SK-N-SH (cell line): ENCODE data around the gene CACNA1D. TPM values are rescaled to one million over a fixed set of nuclear protein-coding genes. Genes with fewer than 3 reads are reported as not detected.

ENCODE experiments used
- CTCF ChIA-PET: fragments of 300-600, 350-600 bp; formaldehyde crosslinking; extraction: SDS; loops from one replicate; lab custom pipeline; 2021; lab: Yijun Ruan, JAX
- POLR2A ChIA-PET: fragments of 350-600 bp; sonication (Branson Sonifier 250); formaldehyde crosslinking; extraction: SDS; loops from one replicate; lab custom pipeline; 2020; ENCODE audit warnings: antibody characterized with exemption, inconsistent platforms; lab: Yijun Ruan, JAX
- DNase-seq: peaks from one replicate; pipeline ENCODE4 v3.0.0; 2012
- H2AFZ ChIP-seq: fragments of 200-600 bp; sonication (generic); 2 replicates; pipeline ENCODE4 v1.8.1; 2016; ENCODE audit warnings: antibody characterized with exemption, mild to moderate bottlenecking, low read depth
- H3F3A ChIP-seq: fragments of 200-600 bp; sonication (generic); replicated peaks from 2 replicates; pipeline ENCODE3; 2016; ENCODE audit warnings: antibody characterized with exemption, mild to moderate bottlenecking; ENCODE audit not compliant: insufficient read depth
- H3K27ac ChIP-seq, 2 experiments: fragments of 200-500 bp in 1 of 2; fragments of 200-600 bp in 1 of 2; sonication (Bioruptor generic) in 1 of 2; sonication (generic), shearing (Covaris generic) in 1 of 2; 2 replicates each; pipeline versions ENCODE4 v1.5.1 to v1.6.1; 2014 to 2016; ENCODE audit warnings: low read depth in 2 of 2, inconsistent platforms in 1 of 2, low read length in 1 of 2, mild to moderate bottlenecking in 1 of 2, mixed read lengths in 1 of 2
- H3K27me3 ChIP-seq: fragments of 200-600 bp; sonication (generic), shearing (Covaris generic); 2 replicates; pipeline ENCODE4 v1.6.1; 2016; ENCODE audit warnings: mixed run types; ENCODE audit not compliant: insufficient read depth
- H3K36me3 ChIP-seq, 2 experiments: fragments of 200-500 bp in 1 of 2; fragments of 200-600 bp in 1 of 2; sonication (Bioruptor generic) in 1 of 2; sonication (generic) in 1 of 2; replicated peaks in 1 of 2; 2 replicates each; pipeline versions ENCODE3 to v1.5.1; 2014 to 2016; ENCODE audit warnings: low read length in 1 of 2, mild to moderate bottlenecking in 1 of 2; ENCODE audit not compliant: insufficient read depth in 2 of 2, control insufficient read depth in 1 of 2
- H3K4me1 ChIP-seq, 2 experiments: fragments of 200-500 bp in 1 of 2; fragments of 200-600 bp in 1 of 2; sonication (Bioruptor generic) in 1 of 2; sonication (generic), shearing (Covaris generic) in 1 of 2; 2 replicates each; pipeline versions ENCODE4 v1.5.1 to v1.6.1; 2014 to 2016; ENCODE audit warnings: low read depth in 1 of 2, low read length in 1 of 2, mixed run types in 1 of 2; ENCODE audit not compliant: insufficient read depth in 2 of 2, control insufficient read depth in 1 of 2
- H3K4me2 ChIP-seq: fragments of 200-600 bp; sonication (generic), shearing (Covaris generic); 2 replicates; pipeline ENCODE4 v1.6.1; 2017; ENCODE audit warnings: mixed run types
- H3K4me3 ChIP-seq, 2 experiments: fragments of 200-500 bp in 1 of 2; fragments of 200-600 bp in 1 of 2; sonication (Bioruptor generic) in 1 of 2; sonication (generic), shearing (Covaris generic) in 1 of 2; 2 replicates each; pipeline versions ENCODE4 v1.5.1 to v1.8.1; 2014 to 2016; ENCODE audit warnings: low read depth in 2 of 2, inconsistent platforms in 1 of 2, low read length in 1 of 2, mild to moderate bottlenecking in 1 of 2, mixed read lengths in 1 of 2, moderate library complexity in 1 of 2
- H3K79me2 ChIP-seq: fragments of 200-600 bp; sonication (generic); 2 replicates; pipeline ENCODE4 v1.8.1; 2017; ENCODE audit warnings: mild to moderate bottlenecking; ENCODE audit not compliant: insufficient read depth
- H3K9ac ChIP-seq: fragments of 200-600 bp; sonication (generic); 2 replicates; pipeline ENCODE4 v1.6.1; 2017; ENCODE audit warnings: mixed run types
- H3K9me2 ChIP-seq: fragments of 200-600 bp; sonication (generic); 2 replicates; pipeline ENCODE4 v1.6.1; 2017; ENCODE audit warnings: mixed run types
- H3K9me3 ChIP-seq: fragments of 200-600 bp; sonication (generic); 2 replicates; pipeline ENCODE4 v1.6.1; 2017; ENCODE audit warnings: mixed run types, mild to moderate bottlenecking, moderate library complexity
- H4K20me1 ChIP-seq: fragments of 200-600 bp; sonication (generic); 2 replicates; pipeline ENCODE4 v1.6.1; 2017; ENCODE audit warnings: mild to moderate bottlenecking, mixed run types; ENCODE audit not compliant: insufficient read depth
- EP300 ChIP-seq, 2 experiments: IDR thresholded peaks; 2 replicates each; pipeline versions ENCODE4 v1.4.0 to v1.6.1; 2012; ENCODE audit warnings: borderline replicate concordance in 1 of 2, low read depth in 1 of 2, low read length in 1 of 2
- FOXM1 ChIP-seq: IDR thresholded peaks from 2 replicates; pipeline ENCODE4 v1.4.0; 2012; ENCODE audit warnings: low read depth, mild to moderate bottlenecking
- NFIC ChIP-seq: IDR thresholded peaks from 2 replicates; pipeline ENCODE4 v1.4.0; 2012; ENCODE audit warnings: borderline replicate concordance
- RCOR1 ChIP-seq: fragments of 150-350 bp; IDR thresholded peaks from 2 replicates; pipeline ENCODE4 v1.6.1; 2017; ENCODE audit warnings: antibody characterized with exemption, low read length
- RFX5 ChIP-seq: IDR thresholded peaks from 2 replicates; pipeline ENCODE4 v1.6.1; 2012; ENCODE audit warnings: mild to moderate bottlenecking, improper control_type of control experiment, low read length
- RXRA ChIP-seq: IDR thresholded peaks from 2 replicates; pipeline ENCODE4 v1.4.0; 2012; ENCODE audit warnings: low read depth, mild to moderate bottlenecking, borderline replicate concordance
- SIN3A ChIP-seq: IDR thresholded peaks from 2 replicates; pipeline ENCODE4 v1.6.1; 2012; ENCODE audit warnings: low read depth, mild to moderate bottlenecking, low read length, moderate library complexity, borderline replicate concordance
- SMC3 ChIP-seq: IDR thresholded peaks from 2 replicates; pipeline ENCODE4 v1.6.1; 2012; ENCODE audit warnings: low read depth, low read length, improper control_type of control experiment
- TCF12 ChIP-seq: IDR thresholded peaks from 2 replicates; pipeline ENCODE4 v1.4.0; 2012
- WGBS: methylation state at CpG from one replicate; pipeline ENCODE4 v1.1.6; 2017; ENCODE audit warnings: low lambda C conversion rate; 5-methylcytosine and 5-hydroxymethylcytosine counted together
- polyA plus RNA-seq, 3 experiments: library from polyadenylated mRNA; depleted of rRNA; stranded (reverse); fragments of >200 nt; gene quantifications; 2 replicates each; pipeline ENCODE4 v1.2.3, GENCODE V29; 2012
- TF ChIP-seq, protein P1 (sequence below): fragments of 150-350 bp; IDR thresholded peaks from 2 replicates; pipeline ENCODE4 v1.6.1; 2016; ENCODE audit warnings: mild to moderate bottlenecking, low read depth, low read length
- TF ChIP-seq, protein P2 (sequence below): IDR thresholded peaks from 2 replicates; pipeline ENCODE4 v1.4.0; 2012; ENCODE audit warnings: low read depth
- TF ChIP-seq, protein P3 (sequence below): IDR thresholded peaks from 2 replicates; pipeline ENCODE4 v1.6.1; 2012; ENCODE audit warnings: mild to moderate bottlenecking, low read depth, low read length, moderate library complexity

CACNA1D gene
- polyA plus RNA-seq, 1 of the 3 experiments (the other 2 are of a cell fraction), result 0.12 TPM

DNA sequence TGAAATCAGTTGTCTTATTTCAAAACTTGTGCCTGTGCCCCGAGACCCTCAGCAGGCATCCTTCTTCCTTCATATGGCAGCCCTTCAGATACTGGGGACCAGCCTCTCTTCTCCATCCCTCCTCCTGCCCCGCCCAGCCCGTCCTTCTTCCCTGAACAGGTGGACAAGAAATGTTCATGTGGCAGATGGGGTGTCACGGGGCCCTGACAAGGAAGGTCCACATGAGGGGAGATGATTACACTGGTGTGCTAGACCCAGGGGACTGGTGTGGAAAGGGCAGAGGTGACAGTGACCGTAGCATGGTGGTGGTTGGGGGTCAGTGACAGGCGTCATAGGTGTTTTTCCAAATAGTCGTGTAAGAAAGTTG lies 200.9 kb downstream of the CACNA1D start:
- H3K4me3 ChIP-seq, result no peak overlapping the region
- H3K79me2 ChIP-seq, result no peaks in the 10 kb centered on the region
- POLR2A ChIA-PET, result no interaction called here
- no peak overlapping the region for H2AFZ ChIP-seq
- TF ChIP-seq RCOR1, result no peak
- TF ChIP-seq RFX5, result no peak
- TF ChIP-seq, protein P1, sequence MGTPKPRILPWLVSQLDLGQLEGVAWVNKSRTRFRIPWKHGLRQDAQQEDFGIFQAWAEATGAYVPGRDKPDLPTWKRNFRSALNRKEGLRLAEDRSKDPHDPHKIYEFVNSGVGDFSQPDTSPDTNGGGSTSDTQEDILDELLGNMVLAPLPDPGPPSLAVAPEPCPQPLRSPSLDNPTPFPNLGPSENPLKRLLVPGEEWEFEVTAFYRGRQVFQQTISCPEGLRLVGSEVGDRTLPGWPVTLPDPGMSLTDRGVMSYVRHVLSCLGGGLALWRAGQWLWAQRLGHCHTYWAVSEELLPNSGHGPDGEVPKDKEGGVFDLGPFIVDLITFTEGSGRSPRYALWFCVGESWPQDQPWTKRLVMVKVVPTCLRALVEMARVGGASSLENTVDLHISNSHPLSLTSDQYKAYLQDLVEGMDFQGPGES, result no peak
- TF ChIP-seq TCF12, result no peak
- TF ChIP-seq FOXM1, result no peak
- TF ChIP-seq SIN3A, result no peak
- TF ChIP-seq, protein P2, sequence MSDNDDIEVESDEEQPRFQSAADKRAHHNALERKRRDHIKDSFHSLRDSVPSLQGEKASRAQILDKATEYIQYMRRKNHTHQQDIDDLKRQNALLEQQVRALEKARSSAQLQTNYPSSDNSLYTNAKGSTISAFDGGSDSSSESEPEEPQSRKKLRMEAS, result no peak
- TF ChIP-seq EP300 (IDR thresholded peaks at IDR 0.05; ENCODE audit: borderline replicate concordance in 1 of 2, low read depth in 1 of 2, low read length in 1 of 2), result no peak
- TF ChIP-seq RXRA, result no peak
- TF ChIP-seq SMC3, result no peak
- H3K27me3 ChIP-seq, result no peaks in the 10 kb centered on the region
- no peak overlapping the region for H3K4me2 ChIP-seq
- DNase-seq, result no peak
- H3K9me3 ChIP-seq, result no peaks in the 10 kb centered on the region
- H3K27ac ChIP-seq, result no peak overlapping the region
- H4K20me1 ChIP-seq, result no peaks in the 10 kb centered on the region
- CTCF ChIA-PET, result no interaction called here
- H3K36me3 ChIP-seq, result no peaks in the 10 kb centered on the region
- H3K9me2 ChIP-seq, result no peaks in the 10 kb centered on the region
- no peaks in the 10 kb centered on the region for H3F3A ChIP-seq
- 47% methylated on average over 7 of the region's 7 CpGs for WGBS
- H3K4me1 ChIP-seq, result no peaks in the 10 kb centered on the region
- H3K9ac ChIP-seq, result no peak overlapping the region

DNA sequence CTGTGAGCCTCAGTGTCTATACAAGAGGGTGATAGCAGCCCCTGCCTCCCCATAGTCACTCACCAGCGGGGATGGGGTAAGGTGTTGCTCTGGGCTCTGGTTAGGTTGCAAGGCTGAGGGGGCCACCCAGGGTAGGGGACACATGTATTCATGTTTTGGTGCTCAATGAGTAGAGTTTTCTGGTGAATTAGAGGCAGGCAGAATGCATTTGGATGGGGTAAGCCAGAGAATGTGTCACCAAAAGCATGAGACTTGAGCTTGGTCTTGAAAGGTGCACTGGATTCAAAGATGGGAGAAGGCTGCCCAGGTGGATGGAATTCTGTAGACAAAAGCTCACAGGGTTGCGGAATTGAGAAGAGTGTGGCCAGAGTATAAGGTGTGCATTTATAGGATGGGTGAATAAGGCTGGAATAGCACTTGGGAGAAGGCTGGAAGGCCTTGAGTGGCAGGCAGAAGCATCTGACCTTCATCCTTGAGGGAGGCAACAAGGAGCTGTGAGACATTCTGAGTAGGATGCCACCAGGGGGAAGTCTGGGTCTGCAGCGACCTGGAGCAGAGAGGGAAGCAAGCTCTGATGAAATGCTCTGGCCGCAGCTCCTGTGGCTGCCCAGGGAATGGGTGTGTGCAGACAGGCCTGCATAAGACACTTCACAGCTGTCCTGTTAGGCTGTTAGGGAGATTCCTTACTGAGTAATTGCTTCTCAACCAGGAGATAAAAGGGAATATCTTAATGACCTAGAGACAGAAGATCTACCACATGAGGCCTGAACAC lies 202.2 kb downstream of the CACNA1D start:
- no peak overlapping the region for H2AFZ ChIP-seq
- no peaks in the 10 kb centered on the region for H3K79me2 ChIP-seq
- H3K27ac ChIP-seq, result no peak overlapping the region
- no peak overlapping the region for H3K4me2 ChIP-seq
- no peaks in the 10 kb centered on the region for H4K20me1 ChIP-seq
- H3K4me3 ChIP-seq, result no peak overlapping the region
- H3K9me2 ChIP-seq, result no peaks in the 10 kb centered on the region
- H3K9ac ChIP-seq, result no peak overlapping the region
- no peak for DNase-seq
- ChIA-PET POLR2A (no interaction called here), CTCF (interaction anchor here (1.1 to 4.7 kb wide), 3 partner anchors 14 to 322 kb away, joined by 5 to 29 read pairs (median 6); no protein-coding TSS in a partner anchor)
- no peaks in the 10 kb centered on the region for H3K4me1 ChIP-seq
- no peaks in the 10 kb centered on the region for H3K9me3 ChIP-seq
- no peaks in the 10 kb centered on the region for H3K36me3 ChIP-seq
- WGBS, result 40% methylated on average over 2 of the region's 4 CpGs
- TF ChIP-seq NFIC (no peak), SMC3 (no peak)
- TF ChIP-seq, protein P3, sequence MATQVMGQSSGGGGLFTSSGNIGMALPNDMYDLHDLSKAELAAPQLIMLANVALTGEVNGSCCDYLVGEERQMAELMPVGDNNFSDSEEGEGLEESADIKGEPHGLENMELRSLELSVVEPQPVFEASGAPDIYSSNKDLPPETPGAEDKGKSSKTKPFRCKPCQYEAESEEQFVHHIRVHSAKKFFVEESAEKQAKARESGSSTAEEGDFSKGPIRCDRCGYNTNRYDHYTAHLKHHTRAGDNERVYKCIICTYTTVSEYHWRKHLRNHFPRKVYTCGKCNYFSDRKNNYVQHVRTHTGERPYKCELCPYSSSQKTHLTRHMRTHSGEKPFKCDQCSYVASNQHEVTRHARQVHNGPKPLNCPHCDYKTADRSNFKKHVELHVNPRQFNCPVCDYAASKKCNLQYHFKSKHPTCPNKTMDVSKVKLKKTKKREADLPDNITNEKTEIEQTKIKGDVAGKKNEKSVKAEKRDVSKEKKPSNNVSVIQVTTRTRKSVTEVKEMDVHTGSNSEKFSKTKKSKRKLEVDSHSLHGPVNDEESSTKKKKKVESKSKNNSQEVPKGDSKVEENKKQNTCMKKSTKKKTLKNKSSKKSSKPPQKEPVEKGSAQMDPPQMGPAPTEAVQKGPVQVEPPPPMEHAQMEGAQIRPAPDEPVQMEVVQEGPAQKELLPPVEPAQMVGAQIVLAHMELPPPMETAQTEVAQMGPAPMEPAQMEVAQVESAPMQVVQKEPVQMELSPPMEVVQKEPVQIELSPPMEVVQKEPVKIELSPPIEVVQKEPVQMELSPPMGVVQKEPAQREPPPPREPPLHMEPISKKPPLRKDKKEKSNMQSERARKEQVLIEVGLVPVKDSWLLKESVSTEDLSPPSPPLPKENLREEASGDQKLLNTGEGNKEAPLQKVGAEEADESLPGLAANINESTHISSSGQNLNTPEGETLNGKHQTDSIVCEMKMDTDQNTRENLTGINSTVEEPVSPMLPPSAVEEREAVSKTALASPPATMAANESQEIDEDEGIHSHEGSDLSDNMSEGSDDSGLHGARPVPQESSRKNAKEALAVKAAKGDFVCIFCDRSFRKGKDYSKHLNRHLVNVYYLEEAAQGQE, result no peak
- TF ChIP-seq, all 33 proteins: peak for 0
- no peaks in the 10 kb centered on the region for H3K27me3 ChIP-seq
- H3F3A ChIP-seq, result no peaks in the 10 kb centered on the region
